Breast epithelium (tissue), 3 donors: Measurements from ENCODE around the gene DSCAM.

Experiments
- CTCF ChIP-seq, 3 donors: fragments of 450-650 bp; IDR thresholded peaks; one replicate each; pipeline ENCODE4 v1.5.1; 2016 to 2017; ENCODE audit warnings: antibody characterized with exemption in 3 of 3, mild to moderate bottlenecking in 3 of 3, moderate library complexity in 3 of 3
- POLR2A ChIP-seq: fragments of 450-650 bp; IDR thresholded peaks from one replicate; pipeline ENCODE4 v1.6.1; 2016; ENCODE audit warnings: antibody characterized with exemption, mild to moderate bottlenecking, moderate library complexity
- POLR2AphosphoS5 ChIP-seq, 3 donors: sonication (generic); formaldehyde crosslinking; IDR thresholded peaks; one replicate each; pipeline ENCODE4 v1.6.1; 2017; ENCODE audit warnings: antibody characterized with exemption in 3 of 3

- TF ChIP-seq CTCF (IDR thresholded peaks at IDR 0.05) (no peak), POLR2AphosphoS5 (IDR thresholded peaks at IDR 0.05) (no peak), POLR2A (no peak)
These were observed 213.9 kb downstream of the DSCAM start for GRCh38 chr21:40633048-40633447.
